K562 (cell line): ENCODE measurements around the gene TMEM248. TPM values are rescaled to one million over a fixed set of nuclear protein-coding genes. Genes with fewer than 3 reads are reported as not detected.
A peak's percentile ranks its signal among the peaks of the same experiment; 100 is the strongest.

Experiments used
- BRF1 ChIP-seq: IDR thresholded peaks from 3 replicates; pipeline ENCODE4 v1.6.1; 2011; ENCODE audit warnings: borderline replicate concordance, mild to moderate bottlenecking; ENCODE audit not compliant: insufficient read length; ENCODE audit errors: extremely low read depth
- ETS1 ChIP-seq: conservative IDR thresholded peaks from 2 replicates; pipeline ENCODE4 v1.6.1; 2011; ENCODE audit warnings: low read depth, mild to moderate bottlenecking, low read length; ENCODE audit not compliant: control insufficient read depth
- FOXP1 ChIP-seq: sonication (generic); formaldehyde crosslinking; IDR thresholded peaks from 2 replicates; pipeline ENCODE4 v1.8.0; 2022; ENCODE audit warnings: mild to moderate bottlenecking, missing genetic modification reagents
- GTF2A2 ChIP-seq: IDR thresholded peaks from 2 replicates; pipeline ENCODE4 v1.6.1; 2016; ENCODE audit warnings: mild to moderate bottlenecking, missing genetic modification characterization, missing compliant biosample characterization
- HDAC3 ChIP-seq: fragments of 450-650 bp; IDR thresholded peaks from 2 replicates; pipeline ENCODE4 v1.6.1; 2018; ENCODE audit warnings: borderline replicate concordance, mild to moderate bottlenecking, moderate library complexity; ENCODE audit not compliant: partially characterized antibody
- HLTF ChIP-seq: fragments of 450-650 bp; IDR thresholded peaks from 2 replicates; pipeline ENCODE4 v1.6.1; 2016
- HNRNPK ChIP-seq: fragments of 200-400 bp; formaldehyde crosslinking; IDR thresholded peaks from one replicate; pipeline ENCODE4 v1.6.1; 2018; ENCODE audit warnings: mild to moderate bottlenecking, low read depth, low read length; ENCODE audit not compliant: poor library complexity, severe bottlenecking
- KDM5B ChIP-seq: fragments of 200-600 bp; sonication (generic); IDR thresholded peaks from 2 replicates; pipeline ENCODE4 v1.6.1; 2012; ENCODE audit warnings: low read depth, mild to moderate bottlenecking, moderate library complexity, low read length, control low read depth, inconsistent platforms; ENCODE audit not compliant: insufficient replicate concordance
- MEIS2 ChIP-seq: fragments of 450-650 bp; IDR thresholded peaks from 2 replicates; pipeline ENCODE4 v1.6.1; 2014; ENCODE audit warnings: mild to moderate bottlenecking; ENCODE audit not compliant: partially characterized antibody
- NCOA1 ChIP-seq: fragments of 450-650 bp; IDR thresholded peaks from 2 replicates; pipeline ENCODE4 v1.6.1; 2016; ENCODE audit warnings: low read depth
- NUFIP1 ChIP-seq: fragments of 450-650 bp; IDR thresholded peaks from 2 replicates; pipeline ENCODE4 v1.6.1; 2018; ENCODE audit not compliant: partially characterized antibody
- POLR2A ChIP-seq: fragments of 450-650 bp; conservative IDR thresholded peaks from 2 replicates; pipeline ENCODE4 v1.6.1; 2016
- SAFB ChIP-seq: fragments of 200-400 bp; formaldehyde crosslinking; IDR thresholded peaks from 2 replicates; pipeline ENCODE4 v1.6.1; 2017; ENCODE audit warnings: low read depth, low read length, borderline replicate concordance
- SMARCA4 ChIP-seq: fragments of 450-650 bp; IDR thresholded peaks from 2 replicates; pipeline ENCODE4 v1.6.1; 2016
- ZBTB49 ChIP-seq: sonication (generic); formaldehyde crosslinking; IDR thresholded peaks from 2 replicates; pipeline ENCODE4 v1.8.0; 2022; ENCODE audit warnings: missing genetic modification reagents, mild to moderate bottlenecking, borderline replicate concordance
- ZC3H8 ChIP-seq: fragments of 450-650 bp; IDR thresholded peaks from 2 replicates; pipeline ENCODE4 v1.6.1; 2017
- ZKSCAN1 ChIP-seq: fragments of 150-350 bp; IDR thresholded peaks from 2 replicates; pipeline ENCODE4 v1.6.1; 2016; ENCODE audit warnings: low read depth, low read length
- ZNF277 ChIP-seq: fragments of 250-450 bp; sonication (Bioruptor Pico); IDR thresholded peaks from 2 replicates; pipeline ENCODE4 v1.8.0; 2022; ENCODE audit warnings: inconsistent platforms, mild to moderate bottlenecking, moderate library complexity, borderline replicate concordance
- ZNF282 ChIP-seq: sonication (generic); formaldehyde crosslinking; IDR thresholded peaks from 2 replicates; pipeline ENCODE4 v1.8.1; 2023; ENCODE audit warnings: missing genetic modification reagents
- ZNF431 ChIP-seq: sonication (generic); formaldehyde crosslinking; IDR thresholded peaks from 2 replicates; pipeline ENCODE4 v1.8.0; 2022; ENCODE audit warnings: mild to moderate bottlenecking, missing genetic modification reagents
- polyA plus RNA-seq, 8 experiments: library from polyadenylated mRNA; depleted of rRNA in 4 of 8; stranded (reverse) in 5 of 8; unstranded in 3 of 8; fragments of >200 nt; fragmentation: Nextera tagmentation in 2 of 8; fragmentation: Illumina TruSeq in 1 of 8; extraction: Ambion mirVana in 2 of 8; extraction: Trizol in 1 of 8; gene quantifications; 2 replicates each; pipeline versions ENCODE4 v1.2.1 to v1.2.3, GENCODE V29; 2011 to 2014; ENCODE audit warnings: inconsistent platforms in 1 of 8, missing spikeins in 1 of 8
- total RNA-seq, 7 experiments: library from RNA; depleted of rRNA in 6 of 7; stranded (reverse); fragments of >200 nt in 6 of 7; fragmentation: Illumina TruSeq in 2 of 7; extraction: Trizol in 2 of 7; gene quantifications; 2 replicates each; pipeline versions ENCODE4 v1.2.1 to v1.2.3, GENCODE V29; 2011 to 2021; ENCODE audit warnings: low replicate concordance in 1 of 7
- TF ChIP-seq, protein P1 (sequence below), 2 experiments: fragments of 150-350 bp in 1 of 2; IDR thresholded peaks; 2 replicates each; pipeline ENCODE4 v1.6.1; 2012 to 2016; ENCODE audit warnings: low read depth in 2 of 2, low read length in 2 of 2, mild to moderate bottlenecking in 1 of 2, moderate library complexity in 1 of 2
- TF ChIP-seq, protein P2 (sequence below): fragments of 250-450 bp; sonication (Bioruptor Pico); IDR thresholded peaks from 2 replicates; pipeline ENCODE4 v1.5.0; 2021

Gene TMEM248
- total and polyA plus RNA-seq, 9 of the 15 experiments (the other 6 are each of a cell fraction or from before 2014, with no cell fraction given), result 6.3 to 132 (median 64.4) TPM

DNA sequence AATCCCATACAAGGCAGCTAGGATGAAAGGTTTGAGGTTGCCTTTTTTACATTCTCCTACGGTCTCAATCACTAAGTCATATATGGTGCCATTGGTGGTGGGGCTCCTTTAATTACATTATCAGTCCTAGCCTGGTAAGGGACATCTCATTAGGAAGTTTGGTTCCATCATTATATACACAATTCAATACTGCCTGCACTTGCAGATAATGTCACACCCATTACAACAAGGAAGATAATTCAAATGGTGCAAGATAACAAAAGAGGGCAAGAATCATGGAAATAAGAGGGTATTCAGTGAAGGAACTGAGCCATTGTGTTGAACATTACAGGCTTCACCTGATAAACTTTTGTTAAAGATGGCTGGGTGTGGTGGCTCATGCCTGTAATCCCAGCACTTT is 1.7 kb upstream of the TMEM248 start (continued):
- TF ChIP-seq ETS1, result no peak
- no peak for TF ChIP-seq ZNF282 (CRISPR knock-in tag)
- TF ChIP-seq ZNF277 (CRISPR knock-in tag), result no peak
- TF ChIP-seq SAFB, result no peak
- TF ChIP-seq ZNF431, result no peak
- TF ChIP-seq MEIS2, result peak; percentile 17
- TF ChIP-seq FOXP1 (CRISPR knock-in tag), result no peak
- TF ChIP-seq HDAC3, result peak; percentile 21
- TF ChIP-seq, protein P1, sequence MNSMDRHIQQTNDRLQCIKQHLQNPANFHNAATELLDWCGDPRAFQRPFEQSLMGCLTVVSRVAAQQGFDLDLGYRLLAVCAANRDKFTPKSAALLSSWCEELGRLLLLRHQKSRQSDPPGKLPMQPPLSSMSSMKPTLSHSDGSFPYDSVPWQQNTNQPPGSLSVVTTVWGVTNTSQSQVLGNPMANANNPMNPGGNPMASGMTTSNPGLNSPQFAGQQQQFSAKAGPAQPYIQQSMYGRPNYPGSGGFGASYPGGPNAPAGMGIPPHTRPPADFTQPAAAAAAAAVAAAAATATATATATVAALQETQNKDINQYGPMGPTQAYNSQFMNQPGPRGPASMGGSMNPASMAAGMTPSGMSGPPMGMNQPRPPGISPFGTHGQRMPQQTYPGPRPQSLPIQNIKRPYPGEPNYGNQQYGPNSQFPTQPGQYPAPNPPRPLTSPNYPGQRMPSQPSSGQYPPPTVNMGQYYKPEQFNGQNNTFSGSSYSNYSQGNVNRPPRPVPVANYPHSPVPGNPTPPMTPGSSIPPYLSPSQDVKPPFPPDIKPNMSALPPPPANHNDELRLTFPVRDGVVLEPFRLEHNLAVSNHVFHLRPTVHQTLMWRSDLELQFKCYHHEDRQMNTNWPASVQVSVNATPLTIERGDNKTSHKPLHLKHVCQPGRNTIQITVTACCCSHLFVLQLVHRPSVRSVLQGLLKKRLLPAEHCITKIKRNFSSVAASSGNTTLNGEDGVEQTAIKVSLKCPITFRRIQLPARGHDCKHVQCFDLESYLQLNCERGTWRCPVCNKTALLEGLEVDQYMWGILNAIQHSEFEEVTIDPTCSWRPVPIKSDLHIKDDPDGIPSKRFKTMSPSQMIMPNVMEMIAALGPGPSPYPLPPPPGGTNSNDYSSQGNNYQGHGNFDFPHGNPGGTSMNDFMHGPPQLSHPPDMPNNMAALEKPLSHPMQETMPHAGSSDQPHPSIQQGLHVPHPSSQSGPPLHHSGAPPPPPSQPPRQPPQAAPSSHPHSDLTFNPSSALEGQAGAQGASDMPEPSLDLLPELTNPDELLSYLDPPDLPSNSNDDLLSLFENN (IDR thresholded peaks at IDR 0.05; ENCODE audit: low read depth in 2 of 2, low read length in 2 of 2), result no peak
- TF ChIP-seq, protein P2, sequence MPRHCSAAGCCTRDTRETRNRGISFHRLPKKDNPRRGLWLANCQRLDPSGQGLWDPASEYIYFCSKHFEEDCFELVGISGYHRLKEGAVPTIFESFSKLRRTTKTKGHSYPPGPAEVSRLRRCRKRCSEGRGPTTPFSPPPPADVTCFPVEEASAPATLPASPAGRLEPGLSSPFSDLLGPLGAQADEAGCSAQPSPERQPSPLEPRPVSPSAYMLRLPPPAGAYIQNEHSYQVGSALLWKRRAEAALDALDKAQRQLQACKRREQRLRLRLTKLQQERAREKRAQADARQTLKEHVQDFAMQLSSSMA (CRISPR knock-in tag), result no peak
- no peak for TF ChIP-seq POLR2A
- TF ChIP-seq KDM5B, result no peak
- peak; percentile 47; the same call in 1 of the 2 replicates for TF ChIP-seq SMARCA4
- no peak for TF ChIP-seq ZC3H8
- no peak for TF ChIP-seq NUFIP1
- TF ChIP-seq BRF1, result no peak
- TF ChIP-seq HLTF, result no peak
- TF ChIP-seq HNRNPK, result no peak
- TF ChIP-seq GTF2A2, result no peak
- TF ChIP-seq NCOA1, result no peak
- TF ChIP-seq ZBTB49, result no peak
- TF ChIP-seq ZKSCAN1, result no peak
